ENCODE measurements around the gene CCND2.

DNA sequence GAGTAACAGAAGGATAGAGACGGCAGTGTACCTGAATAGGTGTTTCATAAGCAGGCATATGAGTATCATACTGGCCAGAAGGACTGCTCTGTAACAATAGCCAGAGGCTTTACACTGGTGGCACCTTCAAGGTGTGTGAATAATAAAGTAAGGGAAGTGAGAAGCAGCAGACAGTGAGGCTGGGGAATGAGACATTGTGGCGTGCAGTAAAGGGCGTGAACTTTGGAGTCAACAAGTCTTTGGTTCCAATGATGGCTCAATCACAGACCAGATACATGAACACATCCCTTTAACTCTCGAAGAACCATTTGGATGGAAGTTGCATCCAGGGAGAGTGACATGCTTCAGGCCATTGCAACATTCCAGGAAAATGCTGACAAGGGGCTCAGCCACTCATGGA, 32.0 kb upstream of the CCND2 start:
- TF ChIP-seq, protein P1, sequence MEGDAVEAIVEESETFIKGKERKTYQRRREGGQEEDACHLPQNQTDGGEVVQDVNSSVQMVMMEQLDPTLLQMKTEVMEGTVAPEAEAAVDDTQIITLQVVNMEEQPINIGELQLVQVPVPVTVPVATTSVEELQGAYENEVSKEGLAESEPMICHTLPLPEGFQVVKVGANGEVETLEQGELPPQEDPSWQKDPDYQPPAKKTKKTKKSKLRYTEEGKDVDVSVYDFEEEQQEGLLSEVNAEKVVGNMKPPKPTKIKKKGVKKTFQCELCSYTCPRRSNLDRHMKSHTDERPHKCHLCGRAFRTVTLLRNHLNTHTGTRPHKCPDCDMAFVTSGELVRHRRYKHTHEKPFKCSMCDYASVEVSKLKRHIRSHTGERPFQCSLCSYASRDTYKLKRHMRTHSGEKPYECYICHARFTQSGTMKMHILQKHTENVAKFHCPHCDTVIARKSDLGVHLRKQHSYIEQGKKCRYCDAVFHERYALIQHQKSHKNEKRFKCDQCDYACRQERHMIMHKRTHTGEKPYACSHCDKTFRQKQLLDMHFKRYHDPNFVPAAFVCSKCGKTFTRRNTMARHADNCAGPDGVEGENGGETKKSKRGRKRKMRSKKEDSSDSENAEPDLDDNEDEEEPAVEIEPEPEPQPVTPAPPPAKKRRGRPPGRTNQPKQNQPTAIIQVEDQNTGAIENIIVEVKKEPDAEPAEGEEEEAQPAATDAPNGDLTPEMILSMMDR (IDR thresholded peaks at IDR 0.05; ENCODE audit: low read depth, low read length): no peak
- no peak for TF ChIP-seq EZH2phosphoT487 (IDR thresholded peaks at IDR 0.05; ENCODE audit: low read depth)

Data from OCI-LY3 (cell line).